Endometrial microvascular endothelial cells (primary cell): Measurements from ENCODE around the gene FAM124B. TPM values are rescaled to one million over a fixed set of nuclear protein-coding genes. Genes with fewer than 3 reads are reported as not detected.

Experiments
- in situ Hi-C: cut with HindIII; loops from 2 replicates; pipeline ENCODE4 v1.10.0; 2017; ENCODE audit warnings: low sequenced_read_pairs, low pct_unique_long_range_greater_than_20kb; ENCODE audit errors: inconsistent ontology term
- total RNA-seq: library from RNA; depleted of rRNA; stranded (reverse); fragments of >200 nt; gene quantifications from one replicate; pipeline ENCODE4 v1.2.3, GENCODE V29; 2015; ENCODE audit errors: inconsistent ontology term

Gene FAM124B
- total RNA-seq, 1 donor from 2014 or later = 40.5 TPM

DNA sequence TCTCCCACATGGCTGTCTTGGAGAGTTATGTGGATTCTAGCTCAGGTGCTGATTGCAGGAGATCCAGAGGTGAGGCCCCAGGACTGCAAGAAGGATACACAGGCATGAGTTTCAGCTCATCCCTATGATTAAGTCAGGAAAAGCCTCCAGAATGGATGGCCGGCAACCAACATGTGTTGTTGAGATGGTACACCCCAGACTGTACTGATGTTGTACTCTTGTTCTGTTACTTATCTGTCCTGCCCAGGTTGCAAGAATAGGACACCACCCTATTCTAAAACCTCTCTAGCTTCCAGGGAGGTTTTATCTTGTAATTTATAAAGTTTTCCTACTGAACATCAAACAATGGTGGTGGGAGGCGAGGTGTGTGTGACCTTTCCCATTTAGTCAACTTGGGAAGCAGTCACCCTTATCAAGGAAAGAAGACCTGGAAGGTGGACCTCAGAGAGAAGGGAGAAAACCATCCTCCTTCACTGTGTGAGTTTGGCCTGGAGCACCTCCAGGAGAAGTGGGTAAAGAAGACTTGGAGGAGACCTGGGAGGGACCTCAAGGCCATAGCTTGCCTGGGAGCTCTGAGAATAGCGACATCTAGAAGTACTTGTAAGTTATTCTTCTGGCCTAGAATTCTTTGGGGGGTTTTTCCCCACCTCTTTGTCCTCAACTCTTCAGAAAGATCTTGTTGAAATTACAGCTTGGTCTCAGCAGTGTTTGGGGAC, 8.6 kb downstream of the FAM124B start:
- in situ Hi-C loops = loop anchor here (25.0 kb wide), 1 partner anchor 194 kb away; the partner anchor contains the start of gene CUL3

DNA sequence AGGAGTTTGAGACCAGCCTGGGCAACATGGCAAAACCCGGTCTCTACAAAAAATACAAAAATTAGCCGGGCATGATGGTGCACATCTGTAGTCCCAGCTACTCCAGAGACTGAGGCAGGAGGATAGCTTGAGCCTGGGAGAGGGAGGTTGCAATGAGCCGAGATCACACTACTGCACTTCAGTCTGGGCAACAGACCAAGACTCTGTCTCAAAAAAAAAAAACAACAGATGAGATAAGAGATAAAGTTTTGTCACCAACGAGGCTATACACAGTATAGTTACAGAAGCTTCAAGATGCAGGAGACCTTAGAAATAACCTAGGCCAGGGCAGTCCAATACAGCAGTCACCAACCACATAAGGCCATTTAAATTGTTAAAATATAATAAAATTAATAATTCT, 9.4 kb downstream of the FAM124B start:
- in situ Hi-C loops = loop anchor here (25.0 kb wide), 1 partner anchor 195 kb away; the partner anchor contains the start of gene CUL3

GRCh38 chr2:224389317-224389716, 12.6 kb downstream of the FAM124B start:
- in situ Hi-C loops = loop anchor here (25.0 kb wide), 1 partner anchor 198 kb away; the partner anchor contains the start of gene CUL3

DNA sequence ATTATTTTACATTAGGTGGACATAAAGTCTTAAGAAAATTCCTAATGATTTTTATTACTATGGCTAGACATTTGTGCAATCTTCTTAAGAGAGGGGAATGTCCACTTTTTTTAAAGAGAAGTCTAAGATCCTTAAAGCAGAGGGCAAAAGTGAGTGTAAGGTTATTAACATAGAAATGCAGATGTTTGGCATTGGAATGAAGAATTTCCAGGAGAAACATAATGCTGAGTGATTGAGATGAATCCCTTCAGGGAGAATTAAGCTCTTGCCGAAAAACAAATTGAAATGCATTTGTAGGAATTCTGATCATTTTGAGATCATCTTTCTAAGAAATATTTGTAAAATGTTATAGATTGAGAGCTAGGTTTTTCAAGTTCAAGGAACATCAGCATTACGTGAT, 15.0 kb downstream of the FAM124B start:
- in situ Hi-C loops = loop anchor here (25.0 kb wide), 1 partner anchor 200 kb away; the partner anchor contains the start of gene CUL3

GRCh38 chr2:224382973-224383555, 18.8 kb downstream of the FAM124B start:
- in situ Hi-C loops = loop anchor here (25.0 kb wide), 1 partner anchor 204 kb away; the partner anchor contains the start of gene CUL3

DNA sequence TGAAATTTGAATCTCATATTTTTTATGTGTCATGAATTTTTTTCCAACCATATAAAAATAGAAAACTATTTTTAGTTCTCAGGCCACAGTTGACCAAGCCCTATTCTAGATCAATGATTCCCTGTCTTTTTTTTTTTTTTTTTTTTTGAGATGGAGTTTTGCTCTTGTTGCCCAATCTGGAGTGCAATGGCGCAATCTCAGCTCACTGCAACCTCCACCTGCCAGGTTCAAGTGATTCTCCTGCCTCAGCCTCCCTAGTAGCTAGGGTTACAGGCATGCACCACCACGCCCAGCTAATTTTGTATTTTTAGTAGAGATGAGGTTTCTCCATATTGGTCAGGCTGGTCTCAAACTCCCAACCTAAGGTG, 19.6 kb downstream of the FAM124B start:
- in situ Hi-C loops = loop anchor here (25.0 kb wide), 1 partner anchor 205 kb away; the partner anchor contains the start of gene CUL3

GRCh38 chr2:224381521-224382279, 20.2 kb downstream of the FAM124B start:
- in situ Hi-C loops = loop anchor here (25.0 kb wide), 1 partner anchor 206 kb away; the partner anchor contains the start of gene CUL3

DNA sequence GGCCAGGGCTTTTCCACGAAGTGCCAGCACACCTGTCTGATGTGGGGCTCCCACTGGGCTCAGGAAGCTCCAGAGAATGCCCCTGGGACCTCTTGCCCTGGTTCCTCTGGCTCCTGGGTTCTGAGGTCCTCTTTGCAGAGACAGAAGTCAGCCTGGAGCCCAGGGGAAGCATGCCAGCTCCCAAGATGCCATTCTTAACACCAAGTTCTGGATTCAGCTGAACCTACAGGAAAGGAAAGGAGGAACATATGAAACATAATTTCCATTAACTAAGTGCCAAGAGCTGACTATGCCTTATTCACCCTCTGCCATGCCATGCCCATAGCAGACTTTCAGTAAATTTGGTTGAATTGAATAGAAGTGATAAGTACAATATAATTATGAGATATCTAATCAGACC, 21.9 kb downstream of the FAM124B start:
- in situ Hi-C loops = loop anchor here (25.0 kb wide), 1 partner anchor 207 kb away; the partner anchor contains the start of gene CUL3

DNA sequence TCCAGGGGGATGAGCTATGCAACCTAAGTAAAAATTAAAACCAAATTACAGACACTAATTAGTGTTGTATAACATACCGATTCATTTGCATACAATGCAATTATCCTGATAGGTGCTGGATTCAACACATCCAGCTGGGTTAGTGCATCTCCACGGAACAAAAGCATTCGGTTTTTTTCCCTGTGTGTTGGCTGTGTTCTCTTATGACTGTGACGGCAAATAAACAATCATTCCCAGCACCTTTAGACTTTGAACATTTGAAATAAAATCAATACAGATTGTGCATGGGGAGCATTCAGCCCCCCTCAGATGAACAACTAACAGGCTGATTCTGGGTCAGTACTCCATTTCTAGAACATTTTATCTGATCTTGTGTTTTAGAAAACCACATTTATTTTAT, 22.7 kb downstream of the FAM124B start:
- in situ Hi-C loops = loop anchor here (25.0 kb wide), 1 partner anchor 208 kb away; the partner anchor contains the start of gene CUL3

DNA sequence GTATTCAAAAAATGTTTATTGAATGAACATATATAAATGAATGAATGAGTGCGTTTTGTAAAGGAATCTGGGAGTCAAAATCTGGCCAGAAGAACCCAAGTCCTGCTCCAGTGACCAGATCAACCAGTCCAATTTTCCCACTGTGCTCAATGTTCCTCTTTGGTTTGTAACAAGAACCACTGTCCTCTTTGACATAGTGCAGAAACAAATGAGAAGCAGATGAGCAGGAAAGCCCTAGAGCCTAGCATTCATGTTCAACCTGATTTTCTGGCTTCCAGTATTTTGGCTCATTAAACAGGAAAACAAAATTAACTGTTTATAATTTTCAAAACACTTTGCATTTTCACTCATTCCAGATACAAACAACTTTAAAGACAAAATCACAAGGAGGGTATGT, 23.2 kb downstream of the FAM124B start:
- in situ Hi-C loops = loop anchor here (25.0 kb wide), 1 partner anchor 209 kb away; the partner anchor contains the start of gene CUL3

GRCh38 chr2:224377751-224378700, 23.9 kb downstream of the FAM124B start:
- in situ Hi-C loops = loop anchor here (25.0 kb wide), 1 partner anchor 209 kb away; the partner anchor contains the start of gene CUL3

DNA sequence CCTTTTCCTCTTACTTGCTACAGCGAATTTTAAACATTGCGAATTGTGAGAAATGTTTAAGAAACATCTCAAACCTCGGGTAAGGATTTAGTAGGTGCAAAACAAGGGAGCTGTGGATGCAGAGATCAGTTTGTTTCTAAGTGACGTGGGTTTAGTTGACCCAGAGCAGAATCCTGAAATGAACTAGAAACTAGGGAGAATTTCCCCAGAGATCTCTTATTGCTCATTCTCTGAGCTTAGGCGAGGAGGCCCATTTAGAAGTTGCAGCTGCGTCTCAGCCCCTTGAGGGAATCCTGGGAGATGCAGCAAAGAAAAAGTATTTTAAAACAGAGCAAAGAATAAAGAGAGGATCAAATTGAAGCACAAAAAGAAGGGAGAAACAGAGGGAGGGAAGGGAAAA, 29.3 kb downstream of the FAM124B start:
- in situ Hi-C loops = no loop called here

DNA sequence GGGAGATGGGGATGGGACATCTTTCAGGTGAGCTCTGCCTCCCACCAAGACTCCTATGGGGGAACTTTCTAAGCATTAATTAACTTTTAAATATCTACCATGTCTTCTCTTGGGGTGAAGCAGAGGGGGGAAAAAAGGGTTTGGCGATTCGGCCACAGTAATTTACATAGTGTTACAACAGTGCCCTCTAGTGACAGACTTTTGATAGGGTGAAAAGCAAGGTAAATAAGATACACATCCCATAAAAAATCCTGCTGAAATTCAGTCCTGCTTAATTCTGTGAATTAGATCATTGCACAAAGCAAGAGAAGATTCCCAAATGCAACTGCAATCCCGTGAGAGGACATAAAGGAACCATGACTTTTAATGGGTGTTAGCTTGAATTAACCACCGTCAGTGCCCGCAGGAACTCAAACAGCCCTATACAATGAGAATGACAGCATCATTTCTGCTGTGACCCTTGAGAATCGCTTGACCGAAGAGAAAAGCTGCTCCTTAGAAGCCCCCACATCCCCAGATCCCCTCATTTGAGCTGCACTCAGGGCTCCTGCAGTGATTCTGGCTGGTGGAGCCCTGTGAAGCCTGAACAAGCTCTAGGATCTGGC, 32.8 kb downstream of the FAM124B start:
- in situ Hi-C loops = no loop called here

- in situ Hi-C loops = no loop called here
Measured at GRCh38 chr2:224366267-224366844, 35.6 kb downstream of the FAM124B start.

- in situ Hi-C loops = no loop called here
Measured at GRCh38 chr2:224365331-224365730, 36.6 kb downstream of the FAM124B start.

DNA sequence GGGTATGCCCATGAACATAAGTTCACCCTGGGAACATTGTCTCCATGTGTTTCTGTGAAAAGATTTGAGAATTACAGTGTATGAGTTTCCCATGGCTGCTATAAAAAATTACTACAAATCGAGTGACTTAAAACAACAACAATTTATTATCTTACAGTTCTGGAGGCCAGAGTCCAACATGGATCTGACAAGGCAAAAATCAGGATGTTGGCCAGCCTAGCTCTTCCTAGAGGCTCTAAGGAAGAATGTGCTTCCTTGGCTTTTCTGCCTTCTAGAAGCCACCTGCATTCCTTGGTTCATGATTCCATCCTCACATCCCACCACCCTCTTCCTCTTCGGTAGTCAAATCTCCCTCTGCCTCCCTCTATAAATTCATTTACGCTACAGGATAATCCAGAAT, 38.6 kb downstream of the FAM124B start:
- in situ Hi-C loops = no loop called here

DNA sequence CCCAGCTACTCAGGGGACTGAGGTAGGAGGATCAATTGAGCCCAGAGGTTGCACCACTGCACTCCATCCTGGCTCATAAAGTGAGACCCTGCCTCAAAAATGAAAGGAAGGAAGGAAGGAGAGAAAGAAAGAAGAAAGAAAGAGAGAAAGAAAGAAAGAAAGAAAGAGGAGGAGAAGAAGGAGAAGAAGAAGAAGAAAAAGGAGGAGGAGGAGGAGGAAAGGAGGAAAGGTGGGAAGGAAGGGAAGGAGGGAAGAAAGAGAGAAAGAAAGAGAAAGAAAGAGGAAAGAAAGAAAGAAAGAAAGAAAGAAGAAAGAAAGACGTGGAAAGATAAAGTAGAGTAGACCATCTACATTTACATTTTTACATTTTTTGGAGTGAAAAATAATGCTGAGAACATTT, 39.8 kb downstream of the FAM124B start:
- in situ Hi-C loops = no loop called here
